ENCODE results near the gene PCBD2.

PCBD2 gene

GRCh38 chr5:135008556-135008955 is 103.6 kb downstream of the PCBD2 start:
- ChIA-PET CTCF (interaction anchor here (1.3 kb wide), 1 partner anchor 14 kb away, joined by 3 read pairs; no protein-coding TSS in a partner anchor), POLR2A (no interaction called here)
- peak; percentile 7 for DNase-seq (ENCODE audit: extremely low spot score)
- no peak for TF ChIP-seq CTCF (IDR thresholded peaks at IDR 0.05; ENCODE audit: control extremely low read depth, extremely low read depth, low read depth, missing control alignments)

GRCh38 chr5:135008981-135009735 is 104.2 kb downstream of the PCBD2 start:
- no peak for TF ChIP-seq CTCF (IDR thresholded peaks at IDR 0.05; ENCODE audit: control extremely low read depth, extremely low read depth, low read depth, missing control alignments)
- ChIA-PET CTCF (interaction anchor here (1.3 kb wide), 1 partner anchor 13 kb away, joined by 3 read pairs; no protein-coding TSS in a partner anchor), POLR2A (no interaction called here)
- DNase-seq (ENCODE audit: extremely low spot score) = no peak

GRCh38 chr5:135009736-135010501 is 105.0 kb downstream of the PCBD2 start:
- CTCF ChIA-PET = interaction anchor here (0.9 to 1.3 kb wide), 3 partner anchors 9 to 14 kb away, joined by 3 to 4 read pairs (median 3); no protein-coding TSS in a partner anchor
- DNase-seq (ENCODE audit: extremely low spot score) = no peak
- no peak for TF ChIP-seq CTCF (IDR thresholded peaks at IDR 0.05; ENCODE audit: control extremely low read depth, extremely low read depth, low read depth, missing control alignments)
- POLR2A ChIA-PET = no interaction called here

- POLR2A ChIA-PET = no interaction called here
- CTCF ChIA-PET = interaction anchor here (0.9 to 1.0 kb wide), 2 partner anchors 8 to 13 kb away, joined by 3 to 4 read pairs; no protein-coding TSS in a partner anchor
- TF ChIP-seq CTCF (IDR thresholded peaks at IDR 0.05; ENCODE audit: control extremely low read depth, extremely low read depth, low read depth, missing control alignments) = no peak
- no peak for DNase-seq (ENCODE audit: extremely low spot score)
These were observed 105.8 kb downstream of the PCBD2 start for GRCh38 chr5:135010502-135011354.

- DNase-seq (ENCODE audit: extremely low spot score) = no peak
- ChIA-PET CTCF (interaction anchor here (1.0 to 1.1 kb wide), 2 partner anchors 8 to 11 kb away, joined by 3 read pairs; no protein-coding TSS in a partner anchor), POLR2A (no interaction called here)
- TF ChIP-seq CTCF (IDR thresholded peaks at IDR 0.05; ENCODE audit: control extremely low read depth, extremely low read depth, low read depth, missing control alignments) = no peak
These were observed 106.6 kb downstream of the PCBD2 start for GRCh38 chr5:135011355-135012032.

Measured in GM10248 (cell line).